HG03342 (cell line): Measurements from ENCODE around the gene STK24.
"Not testable (repeated sequence)": the region's sequence is repeated elsewhere in the genome, so short reads cannot be mapped to it uniquely, and the experiment has no call there.

ENCODE experiments used
- ATAC-seq: cut with Tn5 transposase; IDR thresholded peaks from one replicate; pipeline ENCODE4 v1.9.1; 2021; ENCODE audit warnings: mild to moderate bottlenecking, moderate library complexity; ENCODE audit not compliant: unreplicated experiment

STK24 gene

GRCh38 chr13:98419786-98420553 lies 156.9 kb downstream of the STK24 start:
- no peak for ATAC-seq

GRCh38 chr13:98416408-98416807 lies 160.5 kb downstream of the STK24 start:
- ATAC-seq = no peak

- no peak for ATAC-seq
These were observed 161.4 kb downstream of the STK24 start for GRCh38 chr13:98415326-98416070.

- ATAC-seq = no peak
These were observed 163.1 kb downstream of the STK24 start for GRCh38 chr13:98413796-98414195.

- not testable (repeated sequence) for ATAC-seq
These were observed 163.6 kb downstream of the STK24 start for GRCh38 chr13:98413278-98413677.

GRCh38 chr13:98411617-98412265 lies 165.2 kb downstream of the STK24 start:
- no peak for ATAC-seq

- ATAC-seq = no peak
These were observed 165.9 kb downstream of the STK24 start for GRCh38 chr13:98411013-98411412.

GRCh38 chr13:98410612-98411011 lies 166.3 kb downstream of the STK24 start:
- no peak for ATAC-seq

GRCh38 chr13:98409281-98409680 lies 167.6 kb downstream of the STK24 start:
- ATAC-seq = no peak

GRCh38 chr13:98407575-98407974 lies 169.3 kb downstream of the STK24 start:
- ATAC-seq = no peak

GRCh38 chr13:98406971-98407370 lies 169.9 kb downstream of the STK24 start:
- no peak for ATAC-seq

- no peak for ATAC-seq
These were observed 170.5 kb downstream of the STK24 start for GRCh38 chr13:98406427-98406826.

- ATAC-seq = no peak
These were observed 171.1 kb downstream of the STK24 start for GRCh38 chr13:98405690-98406344.

GRCh38 chr13:98405107-98405571 lies 171.8 kb downstream of the STK24 start:
- ATAC-seq = no peak

GRCh38 chr13:98403076-98403475 lies 173.8 kb downstream of the STK24 start:
- no peak for ATAC-seq

- no peak for ATAC-seq
These were observed 175.0 kb downstream of the STK24 start for GRCh38 chr13:98401934-98402333.

- no peak for ATAC-seq
These were observed 177.2 kb downstream of the STK24 start for GRCh38 chr13:98399756-98400155.

- no peak for ATAC-seq
These were observed 178.3 kb downstream of the STK24 start for GRCh38 chr13:98398581-98398980.

- ATAC-seq = no peak
These were observed 179.0 kb downstream of the STK24 start for GRCh38 chr13:98397861-98398260.

GRCh38 chr13:98397221-98397620 lies 179.7 kb downstream of the STK24 start:
- ATAC-seq = no peak

GRCh38 chr13:98396071-98396710 lies 180.7 kb downstream of the STK24 start:
- no peak for ATAC-seq
